HepG2 (cell line): ENCODE results near the gene LRRN4CL. TPM values are rescaled to one million over a fixed set of nuclear protein-coding genes. Genes with fewer than 3 reads are reported as not detected.

Source experiments
- ARNT ChIP-seq: fragments of 450-650 bp; IDR thresholded peaks from 2 replicates; pipeline ENCODE4 v1.6.1; 2017
- CEBPG ChIP-seq: IDR thresholded peaks from 2 replicates; pipeline ENCODE4 v1.6.1; 2016
- FLYWCH1 ChIP-seq: sonication (generic); formaldehyde crosslinking; IDR thresholded peaks from 2 replicates; pipeline ENCODE4 v1.8.1; 2023; ENCODE audit warnings: mild to moderate bottlenecking, missing genetic modification reagents
- KLF6 ChIP-seq: IDR thresholded peaks from 2 replicates; pipeline ENCODE4 v1.8.0; 2016; ENCODE audit warnings: missing biosample characterization, missing genetic modification reagents
- MIER3 ChIP-seq: IDR thresholded peaks from 2 replicates; pipeline ENCODE4 v1.6.1; 2016; ENCODE audit warnings: missing compliant biosample characterization, borderline replicate concordance
- PHF21A ChIP-seq: sonication (generic); formaldehyde crosslinking; IDR thresholded peaks from 2 replicates; pipeline ENCODE4 v1.5.0; 2020; ENCODE audit warnings: mild to moderate bottlenecking, missing genetic modification reagents
- PITX1 ChIP-seq: sonication (generic); formaldehyde crosslinking; IDR thresholded peaks from 2 replicates; pipeline ENCODE4 v1.5.1; 2020; ENCODE audit warnings: mild to moderate bottlenecking, missing genetic modification reagents
- RNF2 ChIP-seq: fragments of 450-650 bp; conservative IDR thresholded peaks from 2 replicates; pipeline ENCODE4 v1.6.1; 2016; ENCODE audit warnings: low read depth
- RXRA ChIP-seq: sonication (generic); formaldehyde crosslinking; IDR thresholded peaks from 2 replicates; pipeline ENCODE4 v1.5.1; 2020; ENCODE audit warnings: missing genetic modification reagents
- SAFB2 ChIP-seq: sonication (generic); formaldehyde crosslinking; IDR thresholded peaks from 2 replicates; pipeline ENCODE4 v1.5.1; 2020; ENCODE audit warnings: missing genetic modification reagents, low read depth, mild to moderate bottlenecking, borderline replicate concordance
- TGIF2 ChIP-seq: IDR thresholded peaks from 2 replicates; pipeline ENCODE4 v1.6.1; 2016; ENCODE audit warnings: control low read depth, missing compliant biosample characterization
- TMF1 ChIP-seq: sonication (generic); formaldehyde crosslinking; IDR thresholded peaks from 2 replicates; pipeline ENCODE4 v1.8.1; 2022; ENCODE audit warnings: low read depth, missing genetic modification reagents
- ZFP82 ChIP-seq: sonication (generic); formaldehyde crosslinking; IDR thresholded peaks from 2 replicates; pipeline ENCODE4 v1.5.1; 2020; ENCODE audit warnings: mild to moderate bottlenecking, missing genetic modification reagents, borderline replicate concordance
- ZNF563 ChIP-seq: sonication (generic); formaldehyde crosslinking; IDR thresholded peaks from 2 replicates; pipeline ENCODE4 v1.8.0; 2022; ENCODE audit warnings: mild to moderate bottlenecking, moderate library complexity, missing genetic modification reagents
- ZNF740 ChIP-seq: sonication (generic); formaldehyde crosslinking; IDR thresholded peaks from 2 replicates; pipeline ENCODE4 v1.4.0; 2020; ENCODE audit warnings: missing genetic modification reagents
- ZNF879 ChIP-seq: sonication (generic); formaldehyde crosslinking; IDR thresholded peaks from 2 replicates; pipeline ENCODE4 v1.8.1; 2023; ENCODE audit warnings: missing genetic modification reagents
- ZSCAN30 ChIP-seq: sonication (generic); formaldehyde crosslinking; IDR thresholded peaks from 2 replicates; pipeline ENCODE4 v1.5.0; 2020; ENCODE audit warnings: mild to moderate bottlenecking, missing genetic modification reagents
- ZSCAN31 ChIP-seq: sonication (generic); formaldehyde crosslinking; IDR thresholded peaks from 2 replicates; pipeline ENCODE4 v1.5.0; 2020; ENCODE audit warnings: low read depth, mild to moderate bottlenecking, missing genetic modification reagents
- polyA plus RNA-seq, 8 experiments: library from polyadenylated mRNA; depleted of rRNA in 3 of 8; stranded (reverse) in 7 of 8; unstranded in 1 of 8; fragments of >200 nt; fragmentation: Illumina TruSeq in 4 of 8; extraction: Trizol in 4 of 8; gene quantifications; 2 replicates each; pipeline versions ENCODE4 v1.2.1 to v1.2.3, GENCODE V29; 2011 to 2016; ENCODE audit warnings: low read depth in 4 of 8, missing spikeins in 1 of 8, mixed read lengths in 1 of 8; ENCODE audit not compliant: insufficient read depth in 1 of 8
- total RNA-seq, 5 experiments: library from RNA; depleted of rRNA; stranded (reverse); fragments of >200 nt; fragmentation: Illumina TruSeq; extraction: Trizol; gene quantifications; 2 replicates each; pipeline ENCODE4 v1.2.3, GENCODE V29; 2016; ENCODE audit warnings: low read depth in 1 of 5
- TF ChIP-seq, protein P1 (sequence below): sonication (generic); formaldehyde crosslinking; IDR thresholded peaks from 2 replicates; pipeline ENCODE4 v1.4.0; 2020; ENCODE audit warnings: mild to moderate bottlenecking, missing genetic modification reagents, borderline replicate concordance
- TF ChIP-seq, protein P2 (sequence below): sonication (generic); formaldehyde crosslinking; IDR thresholded peaks from 2 replicates; pipeline ENCODE4 v1.4.0; 2020; ENCODE audit warnings: missing genetic modification reagents, borderline replicate concordance
- TF ChIP-seq, protein P3 (sequence below): IDR thresholded peaks from 2 replicates; pipeline ENCODE4 v1.6.1; 2018; ENCODE audit warnings: missing genetic modification reagents
- TF ChIP-seq, protein P4 (sequence below): sonication (generic); formaldehyde crosslinking; IDR thresholded peaks from 2 replicates; pipeline ENCODE4 v1.5.0; 2020; ENCODE audit warnings: missing genetic modification reagents
- TF ChIP-seq, protein P5 (sequence below): sonication (generic); formaldehyde crosslinking; IDR thresholded peaks from 2 replicates; pipeline ENCODE4 v1.4.0; 2020; ENCODE audit warnings: mild to moderate bottlenecking, missing genetic modification reagents

The LRRN4CL gene
- total and polyA plus RNA-seq, 2 of the 13 experiments (the other 11 are each of a cell fraction or from before 2014, with no cell fraction given): 0.11 TPM; not detected in 1

- TF ChIP-seq, protein P1, sequence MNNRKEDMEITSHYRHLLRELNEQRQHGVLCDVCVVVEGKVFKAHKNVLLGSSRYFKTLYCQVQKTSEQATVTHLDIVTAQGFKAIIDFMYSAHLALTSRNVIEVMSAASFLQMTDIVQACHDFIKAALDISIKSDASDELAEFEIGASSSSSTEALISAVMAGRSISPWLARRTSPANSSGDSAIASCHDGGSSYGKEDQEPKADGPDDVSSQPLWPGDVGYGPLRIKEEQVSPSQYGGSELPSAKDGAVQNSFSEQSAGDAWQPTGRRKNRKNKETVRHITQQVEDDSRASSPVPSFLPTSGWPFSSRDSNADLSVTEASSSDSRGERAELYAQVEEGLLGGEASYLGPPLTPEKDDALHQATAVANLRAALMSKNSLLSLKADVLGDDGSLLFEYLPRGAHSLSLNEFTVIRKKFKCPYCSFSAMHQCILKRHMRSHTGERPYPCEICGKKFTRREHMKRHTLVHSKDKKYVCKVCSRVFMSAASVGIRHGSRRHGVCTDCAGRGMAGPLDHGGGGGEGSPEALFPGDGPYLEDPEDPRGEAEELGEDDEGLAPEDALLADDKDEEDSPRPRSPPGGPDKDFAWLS (CRISPR knock-in tag): no peak
- TF ChIP-seq, protein P2, sequence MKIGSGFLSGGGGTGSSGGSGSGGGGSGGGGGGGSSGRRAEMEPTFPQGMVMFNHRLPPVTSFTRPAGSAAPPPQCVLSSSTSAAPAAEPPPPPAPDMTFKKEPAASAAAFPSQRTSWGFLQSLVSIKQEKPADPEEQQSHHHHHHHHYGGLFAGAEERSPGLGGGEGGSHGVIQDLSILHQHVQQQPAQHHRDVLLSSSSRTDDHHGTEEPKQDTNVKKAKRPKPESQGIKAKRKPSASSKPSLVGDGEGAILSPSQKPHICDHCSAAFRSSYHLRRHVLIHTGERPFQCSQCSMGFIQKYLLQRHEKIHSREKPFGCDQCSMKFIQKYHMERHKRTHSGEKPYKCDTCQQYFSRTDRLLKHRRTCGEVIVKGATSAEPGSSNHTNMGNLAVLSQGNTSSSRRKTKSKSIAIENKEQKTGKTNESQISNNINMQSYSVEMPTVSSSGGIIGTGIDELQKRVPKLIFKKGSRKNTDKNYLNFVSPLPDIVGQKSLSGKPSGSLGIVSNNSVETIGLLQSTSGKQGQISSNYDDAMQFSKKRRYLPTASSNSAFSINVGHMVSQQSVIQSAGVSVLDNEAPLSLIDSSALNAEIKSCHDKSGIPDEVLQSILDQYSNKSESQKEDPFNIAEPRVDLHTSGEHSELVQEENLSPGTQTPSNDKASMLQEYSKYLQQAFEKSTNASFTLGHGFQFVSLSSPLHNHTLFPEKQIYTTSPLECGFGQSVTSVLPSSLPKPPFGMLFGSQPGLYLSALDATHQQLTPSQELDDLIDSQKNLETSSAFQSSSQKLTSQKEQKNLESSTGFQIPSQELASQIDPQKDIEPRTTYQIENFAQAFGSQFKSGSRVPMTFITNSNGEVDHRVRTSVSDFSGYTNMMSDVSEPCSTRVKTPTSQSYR (CRISPR knock-in tag): peak; percentile 11; the same call in 1 of the 2 replicates
- TF ChIP-seq ZSCAN31 (CRISPR knock-in tag): 0 out of 2 replicates have a peak, but pooled peaks have one; percentile 69
- peak; percentile 91 for TF ChIP-seq SAFB2 (CRISPR knock-in tag)
- TF ChIP-seq, protein P3, sequence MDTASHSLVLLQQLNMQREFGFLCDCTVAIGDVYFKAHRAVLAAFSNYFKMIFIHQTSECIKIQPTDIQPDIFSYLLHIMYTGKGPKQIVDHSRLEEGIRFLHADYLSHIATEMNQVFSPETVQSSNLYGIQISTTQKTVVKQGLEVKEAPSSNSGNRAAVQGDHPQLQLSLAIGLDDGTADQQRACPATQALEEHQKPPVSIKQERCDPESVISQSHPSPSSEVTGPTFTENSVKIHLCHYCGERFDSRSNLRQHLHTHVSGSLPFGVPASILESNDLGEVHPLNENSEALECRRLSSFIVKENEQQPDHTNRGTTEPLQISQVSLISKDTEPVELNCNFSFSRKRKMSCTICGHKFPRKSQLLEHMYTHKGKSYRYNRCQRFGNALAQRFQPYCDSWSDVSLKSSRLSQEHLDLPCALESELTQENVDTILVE: peak; percentile 74; the same call in 1 of the 2 replicates
- no peak; the same call in 1 of the 2 replicates for TF ChIP-seq PITX1 (CRISPR knock-in tag)
- TF ChIP-seq MIER3 (CRISPR knock-in tag): peak; percentile 62; the same call in 1 of the 2 replicates
- peak; percentile 90 for TF ChIP-seq ZNF740 (CRISPR knock-in tag)
- no peak for TF ChIP-seq FLYWCH1 (CRISPR knock-in tag)
- peak; percentile 17; the same call in 1 of the 2 replicates for TF ChIP-seq ZFP82
- peak; percentile 85; the same call in 1 of the 2 replicates for TF ChIP-seq KLF6
- 0 out of 2 replicates have a peak, but pooled peaks have one; percentile 48 for TF ChIP-seq TGIF2 (CRISPR knock-in tag)
- TF ChIP-seq ZSCAN30: 0 out of 2 replicates have a peak, but pooled peaks have one; percentile 92
- TF ChIP-seq TMF1: no peak; the same call in 1 of the 2 replicates
- TF ChIP-seq PHF21A (CRISPR knock-in tag): peak; percentile 47; the same call in 1 of the 2 replicates
- no peak for TF ChIP-seq RNF2
- peak; percentile 4; the same call in 1 of the 2 replicates for TF ChIP-seq CEBPG (CRISPR knock-in tag)
- peak; percentile 49; the same call in 1 of the 2 replicates for TF ChIP-seq ZNF563 (CRISPR knock-in tag)
- no peak for TF ChIP-seq ZNF879 (CRISPR knock-in tag)
- TF ChIP-seq, protein P4, sequence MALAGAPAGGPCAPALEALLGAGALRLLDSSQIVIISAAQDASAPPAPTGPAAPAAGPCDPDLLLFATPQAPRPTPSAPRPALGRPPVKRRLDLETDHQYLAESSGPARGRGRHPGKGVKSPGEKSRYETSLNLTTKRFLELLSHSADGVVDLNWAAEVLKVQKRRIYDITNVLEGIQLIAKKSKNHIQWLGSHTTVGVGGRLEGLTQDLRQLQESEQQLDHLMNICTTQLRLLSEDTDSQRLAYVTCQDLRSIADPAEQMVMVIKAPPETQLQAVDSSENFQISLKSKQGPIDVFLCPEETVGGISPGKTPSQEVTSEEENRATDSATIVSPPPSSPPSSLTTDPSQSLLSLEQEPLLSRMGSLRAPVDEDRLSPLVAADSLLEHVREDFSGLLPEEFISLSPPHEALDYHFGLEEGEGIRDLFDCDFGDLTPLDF (CRISPR knock-in tag): peak; percentile 41; the same call in 1 of the 2 replicates
- no peak for TF ChIP-seq ARNT
- TF ChIP-seq, protein P5, sequence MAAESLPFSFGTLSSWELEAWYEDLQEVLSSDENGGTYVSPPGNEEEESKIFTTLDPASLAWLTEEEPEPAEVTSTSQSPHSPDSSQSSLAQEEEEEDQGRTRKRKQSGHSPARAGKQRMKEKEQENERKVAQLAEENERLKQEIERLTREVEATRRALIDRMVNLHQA (CRISPR knock-in tag): no peak
- peak; percentile 32; the same call in 1 of the 2 replicates for TF ChIP-seq RXRA (CRISPR knock-in tag)
These were observed 24.2 kb downstream of the LRRN4CL start, which contains the start of the genes C11orf98 and CSKMT (continued) for GRCh38 chr11:62665075-62665598.
